Amniotic stem cell (primary cell): ENCODE measurements around the gene DPYD.

Source experiments
- DNase-seq: peaks from one replicate; lab custom pipeline; 2025; lab: John Stamatoyannopoulos, UW

Gene DPYD

DNA sequence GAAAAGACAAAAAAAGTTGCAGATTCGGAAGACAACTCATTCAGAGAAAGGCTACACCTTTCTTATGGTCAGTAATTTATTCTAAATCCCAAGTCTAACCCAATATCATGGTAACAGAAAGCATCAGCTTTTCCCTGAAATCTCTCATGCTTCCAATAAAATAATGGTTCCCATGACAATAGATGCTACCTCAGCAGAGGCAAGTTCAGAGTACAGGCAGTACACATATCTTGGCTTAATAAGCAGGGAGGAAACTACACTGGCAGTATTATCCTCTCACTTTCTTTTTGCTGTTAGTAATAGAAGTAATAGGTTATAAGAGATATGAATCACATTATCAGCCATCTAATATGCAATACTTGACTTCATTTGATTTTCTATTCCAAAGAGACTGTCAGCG is 137.1 kb downstream of the DPYD start:
- DNase-seq: no peak

DNA sequence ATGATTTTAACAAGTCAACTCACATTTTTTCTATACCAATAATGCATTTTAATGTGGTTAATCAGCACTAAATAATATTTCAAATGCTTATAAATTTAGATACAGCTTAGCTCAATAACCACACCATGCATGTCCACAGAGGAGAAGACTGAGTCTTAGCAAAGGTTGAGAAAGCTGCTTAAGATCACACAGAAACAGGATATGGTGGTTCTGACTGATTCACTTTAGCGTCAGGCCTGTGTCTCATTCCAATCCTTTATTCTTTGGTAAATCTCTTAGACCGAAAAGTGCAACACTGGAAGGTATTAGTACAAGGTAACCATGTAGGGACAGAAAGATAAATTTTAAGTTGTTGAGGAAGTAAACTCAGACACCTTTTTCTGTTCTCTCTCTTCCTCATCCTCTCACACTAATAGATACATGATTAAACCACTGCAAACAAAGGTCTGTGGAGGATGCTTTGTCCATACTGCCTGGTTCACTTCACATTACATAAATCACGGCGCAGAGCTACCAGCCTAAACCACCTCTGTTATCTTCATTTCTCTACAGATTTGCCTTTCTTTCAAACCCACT is 139.0 kb downstream of the DPYD start:
- DNase-seq: no peak

DNA sequence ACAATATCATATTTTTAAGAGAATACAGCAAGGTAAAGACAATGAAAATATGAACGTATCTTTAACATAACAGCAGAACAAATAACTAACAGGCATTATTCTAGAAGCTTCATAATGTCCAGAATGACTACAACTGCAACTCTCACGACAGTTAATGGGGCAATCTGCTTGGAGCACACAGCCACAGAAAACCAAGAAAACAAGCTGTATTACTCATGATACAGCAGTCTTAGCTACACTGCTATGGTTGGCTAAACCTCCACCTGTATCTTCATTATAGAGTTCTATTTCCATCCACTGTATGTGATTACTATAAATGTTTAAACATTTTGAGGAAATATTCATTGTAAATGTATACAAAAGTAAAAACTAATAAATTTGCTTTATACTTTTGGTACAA is 139.9 kb downstream of the DPYD start:
- DNase-seq: no peak

DNA sequence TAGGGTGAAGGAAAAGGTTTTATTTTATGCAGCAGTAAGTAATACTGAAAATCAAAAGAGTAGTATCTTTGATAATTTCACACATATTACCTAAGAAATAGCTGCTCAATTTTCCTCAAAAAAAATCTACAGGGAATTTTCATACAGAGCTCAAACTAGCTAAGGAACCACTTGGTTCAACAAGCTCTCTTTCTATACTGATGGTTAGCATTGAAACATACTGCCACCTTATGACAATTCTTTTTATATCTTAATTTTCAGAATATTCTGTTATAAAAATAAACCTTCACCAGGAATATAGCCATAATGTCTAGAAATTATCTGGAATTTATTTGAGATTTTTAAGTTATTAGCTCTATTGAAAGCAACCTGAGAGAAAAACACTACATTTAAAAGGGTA is 142.1 kb downstream of the DPYD start:
- no peak for DNase-seq

DNA sequence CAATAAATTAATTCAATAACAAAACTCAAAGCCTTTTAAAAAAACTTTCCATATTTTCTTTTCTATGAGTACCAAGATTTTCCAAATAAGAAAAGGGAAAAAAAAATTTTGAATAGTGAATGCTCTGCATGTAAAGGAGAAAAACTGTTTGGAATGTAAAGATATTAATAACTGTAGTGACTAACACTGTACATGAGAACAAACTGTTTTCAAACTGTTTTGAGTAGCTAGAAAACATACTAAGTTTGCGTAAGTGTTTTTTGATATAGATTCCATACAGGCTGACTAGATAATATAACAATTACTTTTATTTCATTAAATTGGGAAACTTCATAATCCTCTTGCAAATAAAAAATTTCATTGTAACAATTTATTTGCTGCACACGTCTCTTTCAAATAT is 150.5 kb downstream of the DPYD start:
- DNase-seq: no peak

DNA sequence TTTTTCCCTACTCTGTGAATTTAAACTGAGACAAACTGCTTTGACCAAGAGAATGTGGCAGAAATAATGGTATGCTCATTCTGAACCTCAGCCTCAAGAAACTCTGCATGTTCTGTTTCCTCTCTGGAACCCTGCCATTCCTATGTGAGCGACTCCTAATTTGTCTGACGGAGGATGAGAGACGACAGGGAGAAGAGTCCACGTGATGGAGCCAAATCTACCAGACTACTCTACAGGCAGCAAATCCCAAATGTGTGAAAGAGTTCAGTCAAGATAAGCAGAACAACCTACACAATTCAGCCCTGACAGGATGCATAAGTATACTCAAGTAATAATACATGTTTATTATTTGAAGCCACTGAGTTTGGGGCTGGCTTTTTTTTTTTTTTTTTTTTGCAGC is 153.5 kb downstream of the DPYD start:
- no peak for DNase-seq

DNA sequence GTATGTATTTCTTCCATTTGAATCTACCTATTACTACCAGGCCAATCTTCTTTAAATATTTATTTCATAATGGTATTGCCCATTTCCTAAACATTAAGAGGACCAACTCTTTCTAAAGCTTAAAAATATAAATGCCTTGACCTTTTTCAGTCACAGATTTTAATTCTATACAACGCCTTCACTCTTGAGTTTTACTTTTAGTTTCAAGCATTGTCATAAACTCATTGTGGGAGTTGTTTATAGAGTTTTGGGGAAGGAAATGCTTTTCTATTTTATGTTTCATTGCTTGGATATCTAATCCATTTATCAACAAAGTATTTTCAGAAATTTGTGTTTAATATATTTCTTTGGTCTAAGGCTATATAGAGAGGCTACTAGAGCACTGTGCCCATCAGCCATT is 155.8 kb downstream of the DPYD start:
- DNase-seq: no peak

DNA sequence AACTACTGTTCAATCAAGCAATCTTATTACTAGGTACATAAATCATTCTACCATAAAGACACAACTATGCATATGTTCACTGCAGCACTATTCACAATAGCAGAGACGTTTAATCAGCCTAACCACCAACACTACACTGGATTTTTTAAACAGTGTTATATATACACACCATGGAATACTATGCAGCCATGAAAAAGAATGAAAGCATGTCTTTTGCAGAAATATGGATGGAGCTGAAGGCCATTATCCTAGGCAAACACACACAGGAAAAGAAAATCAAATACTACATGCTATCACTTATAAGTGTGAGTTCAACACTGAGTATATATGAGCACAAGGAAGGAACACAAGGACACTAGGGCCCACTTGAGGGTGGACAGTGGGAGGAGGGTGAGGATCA is 159.2 kb downstream of the DPYD start:
- DNase-seq: no peak

DNA sequence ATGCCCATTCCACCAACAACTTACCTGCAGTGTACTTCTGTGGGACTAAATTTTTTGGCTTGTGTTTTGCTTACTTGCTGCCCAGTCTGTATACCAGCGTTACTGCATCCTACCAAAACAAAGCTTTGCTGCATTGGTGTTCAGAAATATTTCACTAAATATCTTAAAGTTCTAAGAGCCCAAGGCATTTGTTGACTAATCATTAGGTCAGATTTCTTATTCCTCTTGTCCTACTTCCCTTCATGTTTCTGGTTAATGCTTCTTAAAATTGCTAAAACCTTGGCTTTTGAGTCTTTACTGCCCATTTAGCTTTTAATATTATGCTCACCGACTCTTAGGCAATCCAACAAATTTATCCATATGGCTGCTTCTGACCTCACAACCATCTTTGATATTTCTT is 161.8 kb downstream of the DPYD start:
- DNase-seq: no peak

DNA sequence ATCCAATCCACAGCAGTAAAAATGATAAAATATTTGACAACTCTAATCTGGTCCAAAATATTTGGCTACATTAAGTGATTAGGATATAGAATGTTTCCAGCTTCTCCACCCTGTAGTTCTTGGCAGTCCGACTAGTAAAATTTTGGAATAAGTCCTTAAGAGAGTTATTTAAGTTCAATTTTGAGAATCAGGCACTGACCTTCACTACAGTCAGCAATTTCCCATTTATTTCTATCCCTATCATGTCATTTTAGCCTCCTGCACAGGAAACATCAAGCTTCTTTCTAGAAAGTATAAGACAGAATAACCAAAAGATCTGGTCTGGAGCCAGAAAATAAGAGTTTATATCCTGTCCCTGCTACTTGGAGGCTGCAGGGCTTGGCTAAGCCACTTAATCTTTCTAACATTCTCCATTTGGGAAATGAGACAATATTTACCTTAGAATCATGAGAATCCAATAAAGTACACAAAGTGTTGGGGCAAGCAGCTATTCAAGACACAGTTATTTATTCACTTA is 162.2 kb downstream of the DPYD start:
- no peak for DNase-seq

DNA sequence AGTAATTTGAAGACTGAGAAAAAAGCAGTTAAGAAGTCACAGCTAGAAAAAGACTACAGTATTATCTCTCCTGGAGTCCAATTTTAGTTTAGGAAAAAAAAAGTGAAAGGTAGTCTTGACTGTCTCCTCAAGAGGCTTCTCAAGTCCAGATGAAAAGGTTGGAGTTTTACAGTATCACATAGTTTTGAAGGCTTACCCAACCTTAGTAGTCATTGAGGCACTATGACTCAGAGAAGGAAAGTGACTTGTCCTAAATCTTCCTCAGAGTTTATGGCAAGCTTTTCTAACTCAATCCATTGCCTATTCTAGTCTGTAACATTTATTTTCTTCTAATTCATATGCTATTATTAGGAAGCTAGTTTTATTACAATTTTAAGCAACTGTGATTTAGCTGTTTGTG is 174.9 kb downstream of the DPYD start:
- DNase-seq: no peak

DNA sequence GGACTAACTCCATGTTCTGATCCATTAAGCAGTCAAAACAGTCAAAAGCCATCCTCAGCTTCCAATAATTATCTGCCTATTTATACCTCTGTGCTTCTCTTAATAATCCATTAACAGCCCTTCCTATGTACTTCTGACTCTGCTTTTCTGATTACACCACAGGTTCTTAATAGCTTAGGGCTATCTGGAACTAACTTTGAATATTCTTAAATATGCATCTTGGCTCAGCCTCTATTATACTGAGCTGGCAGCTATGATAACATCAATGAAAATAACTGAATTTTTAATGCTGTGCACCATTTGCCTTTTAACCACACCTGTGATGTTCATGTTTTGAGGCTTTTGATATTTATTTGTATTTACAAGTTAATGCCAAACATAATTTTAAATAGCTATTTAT is 175.9 kb downstream of the DPYD start:
- DNase-seq: no peak

DNA sequence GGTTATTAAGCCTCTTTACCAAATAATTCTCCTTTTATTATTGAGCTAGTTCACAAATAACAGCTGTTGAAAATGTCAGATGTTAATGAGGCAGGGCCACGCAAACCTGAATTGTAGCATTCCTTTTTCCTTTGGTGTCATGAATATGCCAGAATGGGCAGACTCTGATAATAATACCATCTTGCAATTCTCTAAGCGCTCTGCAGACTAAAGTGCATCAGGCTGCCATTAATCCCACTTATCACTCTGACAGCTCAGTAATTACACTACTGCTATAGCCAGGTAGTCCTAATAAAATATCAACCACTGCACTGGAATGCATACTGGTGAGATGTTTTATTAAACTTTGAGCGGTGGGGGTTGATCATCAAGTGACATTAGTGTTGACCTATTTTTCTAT is 177.7 kb downstream of the DPYD start:
- DNase-seq: no peak

DNA sequence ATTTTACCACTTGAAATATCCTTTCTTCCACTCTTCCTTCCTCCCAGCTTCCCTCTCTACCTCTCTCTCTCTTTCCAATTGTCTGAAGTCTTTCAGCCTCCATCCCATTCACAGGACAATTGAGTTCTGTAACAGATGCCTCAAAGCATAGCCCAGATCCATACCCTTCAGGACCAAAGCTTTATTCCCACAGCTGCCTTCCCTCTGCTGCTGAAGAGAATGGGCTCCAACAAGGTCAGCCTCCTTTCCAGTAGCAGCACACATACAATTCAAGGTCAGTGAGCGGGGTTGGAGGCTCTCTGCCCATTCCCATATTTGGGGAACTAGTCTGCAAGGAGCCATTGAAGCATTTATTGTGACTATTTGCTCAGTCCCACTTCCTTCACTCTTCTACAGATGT is 179.9 kb downstream of the DPYD start:
- no peak for DNase-seq

DNA sequence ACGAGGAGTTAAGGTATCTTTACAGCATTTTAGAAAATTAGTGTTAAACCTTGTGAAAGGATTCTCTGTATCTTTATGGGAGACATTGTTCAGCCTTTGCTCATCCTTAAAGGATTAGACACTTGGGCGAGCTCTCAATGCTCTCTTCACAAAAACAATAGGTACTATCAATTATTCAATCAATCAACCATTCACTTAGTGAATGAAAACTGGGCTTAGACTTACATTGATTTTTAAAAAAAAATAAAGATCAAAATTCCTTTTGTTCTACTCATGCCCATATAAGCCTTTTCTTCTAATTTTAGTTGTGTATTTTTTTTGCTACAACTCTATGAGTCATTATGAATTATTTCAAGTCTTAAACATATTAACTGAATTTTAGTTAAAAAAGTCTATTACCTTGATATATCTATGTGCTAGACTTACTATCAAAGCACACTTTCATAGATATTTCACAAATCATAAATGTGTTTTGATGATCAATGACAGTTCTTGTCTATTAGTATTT is 181.2 kb downstream of the DPYD start:
- no peak for DNase-seq

DNA sequence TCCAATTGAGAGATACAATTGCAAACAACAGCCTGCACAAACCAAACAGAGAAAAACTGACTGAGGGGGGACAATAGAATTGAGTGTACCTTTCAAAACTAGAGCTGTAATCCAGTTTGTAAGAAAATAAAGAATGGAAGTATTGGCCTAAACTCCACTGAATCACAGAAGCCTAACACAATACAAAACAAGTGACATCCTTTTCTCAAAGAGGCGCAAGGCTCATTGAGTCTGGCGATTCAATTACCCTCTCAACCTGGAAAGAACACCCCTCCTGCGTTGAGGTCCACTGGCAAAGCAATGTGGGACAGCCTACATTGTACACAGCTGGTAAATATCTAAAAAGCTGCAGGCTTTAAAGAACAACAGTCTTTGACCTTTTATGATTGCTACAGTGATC is 182.6 kb downstream of the DPYD start:
- no peak for DNase-seq

DNA sequence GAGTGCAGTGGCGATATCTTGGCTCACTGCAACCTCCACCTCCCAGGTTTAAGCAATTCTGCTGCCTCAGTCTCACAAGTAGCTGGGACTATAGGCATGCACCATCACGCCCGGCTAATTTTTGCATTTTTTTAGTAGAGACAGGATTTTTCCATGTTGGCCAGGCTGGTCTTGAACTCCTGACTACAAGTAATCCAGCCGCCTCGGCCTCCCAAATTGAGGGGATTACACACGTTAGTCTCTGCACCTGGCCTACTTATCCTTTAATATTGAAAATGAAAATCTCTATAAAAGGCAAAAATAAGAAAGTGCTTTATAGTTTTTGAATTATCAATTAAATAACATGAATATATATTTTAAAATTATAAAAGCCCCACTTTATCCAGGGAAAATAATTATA is 190.6 kb downstream of the DPYD start:
- no peak for DNase-seq

DNA sequence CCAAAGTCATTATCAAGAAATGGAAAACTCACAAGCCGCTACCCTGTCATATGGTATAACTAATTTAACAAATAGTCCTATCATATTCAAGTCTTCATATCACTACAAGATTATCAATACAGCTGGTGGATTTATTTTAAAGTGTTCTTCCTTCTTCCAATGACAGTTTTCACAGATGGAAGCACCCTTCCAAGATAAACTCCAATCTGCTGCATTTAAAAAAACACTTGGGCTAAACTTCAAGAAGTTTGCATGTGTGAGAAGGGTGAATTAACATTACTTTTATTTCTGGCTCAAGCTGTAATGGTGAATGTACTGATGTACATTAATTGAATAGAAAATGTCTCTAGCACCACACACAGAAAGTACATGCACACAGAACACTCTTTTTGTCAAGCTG is 192.4 kb downstream of the DPYD start:
- no peak for DNase-seq

DNA sequence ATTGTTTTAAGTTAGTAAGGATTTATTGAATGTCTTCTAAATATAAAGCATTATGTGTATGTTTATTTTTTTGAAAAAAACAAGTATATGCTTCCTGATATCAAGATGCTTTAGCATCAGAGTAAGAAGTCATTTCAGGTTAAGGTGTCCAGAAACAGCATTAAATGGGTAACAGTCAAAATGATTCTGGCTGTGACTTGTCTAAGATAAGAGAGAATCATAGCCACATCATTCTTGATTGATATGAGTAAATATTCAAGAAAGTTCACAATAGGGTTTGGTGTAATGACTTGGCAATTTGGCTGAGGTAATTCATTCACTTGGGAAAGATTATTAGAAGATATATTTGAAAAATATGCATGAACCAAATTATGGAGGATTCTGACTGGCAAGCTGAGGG is 193.8 kb downstream of the DPYD start:
- DNase-seq: no peak

DNA sequence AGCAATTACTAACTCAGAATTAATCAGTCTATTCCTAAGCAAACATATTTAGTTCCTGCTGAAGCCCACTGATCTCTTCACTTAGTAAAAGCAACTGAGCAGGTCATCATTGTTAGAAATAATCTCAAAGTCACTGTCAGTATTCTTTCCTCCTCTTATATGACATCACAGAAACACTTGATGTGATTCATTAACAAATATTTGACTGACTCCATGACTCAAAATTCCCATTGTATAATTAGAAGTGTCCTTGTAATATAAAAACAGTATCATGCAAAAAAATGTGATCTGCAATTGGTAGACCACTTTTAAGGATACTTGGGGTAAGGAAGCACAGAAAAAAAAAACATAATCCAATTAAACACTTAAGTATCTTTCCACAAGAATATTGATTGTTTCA is 194.4 kb downstream of the DPYD start:
- no peak for DNase-seq

DNA sequence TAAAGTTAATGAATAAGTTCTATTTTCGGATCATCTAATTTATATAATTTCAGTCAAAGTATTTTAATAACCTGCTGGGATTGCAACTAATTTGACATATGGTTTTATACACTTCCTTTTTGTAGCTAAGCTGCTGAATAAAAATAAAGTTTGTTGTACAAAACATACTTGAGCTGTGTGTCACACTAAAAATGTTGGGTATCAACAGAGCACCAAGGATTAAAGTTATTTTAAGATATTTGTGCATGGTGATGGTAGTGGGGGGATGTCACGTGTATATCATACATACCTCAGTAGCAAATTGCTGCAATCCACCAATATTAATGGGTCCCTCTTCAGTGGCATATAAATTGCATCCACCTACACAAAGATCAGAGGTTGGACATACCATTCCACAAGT is 199.6 kb downstream of the DPYD start:
- no peak for DNase-seq

DNA sequence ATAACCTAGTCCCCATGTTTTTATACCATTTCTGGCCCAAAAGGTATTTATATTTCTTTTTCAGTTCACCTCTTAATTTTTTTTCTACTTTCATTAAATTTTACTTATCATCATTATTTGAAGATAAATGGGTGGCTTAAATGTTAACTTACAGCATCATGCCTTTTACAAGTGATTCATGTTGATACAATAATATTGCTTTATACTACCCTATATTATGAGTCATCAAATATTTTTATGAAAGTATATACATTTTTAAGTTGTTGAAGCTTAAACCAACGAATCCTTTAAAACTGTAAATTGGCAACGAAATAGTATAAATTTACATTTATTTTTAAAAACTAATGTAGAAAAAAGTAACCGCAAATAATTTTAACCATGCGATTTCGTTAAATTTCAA is 207.9 kb downstream of the DPYD start:
- DNase-seq: no peak

DNA sequence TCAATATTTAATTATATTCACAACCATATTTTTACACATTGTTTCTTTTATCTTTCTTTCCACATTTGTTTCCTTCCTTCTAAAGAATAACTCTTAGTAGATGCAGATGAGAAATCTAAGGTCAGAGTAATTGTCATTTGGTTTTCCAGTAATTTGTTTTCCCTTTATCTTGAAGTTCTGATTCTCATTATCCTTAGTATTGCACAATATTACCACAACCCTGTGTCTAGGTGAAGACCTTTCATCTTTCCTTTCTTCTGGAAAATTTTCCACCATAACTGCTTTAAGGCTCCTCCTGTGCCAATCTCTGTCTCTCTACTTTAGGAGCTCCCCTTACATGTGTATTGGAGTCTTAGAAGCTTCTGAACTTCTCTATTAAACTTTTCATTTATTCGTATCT is 209.0 kb downstream of the DPYD start:
- DNase-seq: no peak

DNA sequence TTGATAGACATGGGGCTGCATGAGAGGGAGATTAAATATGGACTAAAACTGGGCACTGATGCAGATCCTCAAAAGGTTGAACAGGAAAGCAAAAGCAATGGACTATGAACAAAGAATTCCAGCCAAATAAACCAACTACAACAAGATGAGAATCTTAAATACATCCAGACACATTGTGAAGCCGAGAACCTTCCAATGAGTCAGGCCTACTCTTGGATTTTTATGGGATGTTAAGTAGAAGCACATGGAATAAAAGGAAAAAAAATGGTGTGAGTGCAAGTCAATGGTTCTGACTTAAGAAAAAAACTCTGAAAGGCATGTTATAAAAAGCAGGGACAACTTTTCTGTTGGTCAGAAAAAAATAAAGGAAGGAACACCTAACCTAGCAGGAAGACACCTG is 227.2 kb downstream of the DPYD start:
- no peak for DNase-seq

DNA sequence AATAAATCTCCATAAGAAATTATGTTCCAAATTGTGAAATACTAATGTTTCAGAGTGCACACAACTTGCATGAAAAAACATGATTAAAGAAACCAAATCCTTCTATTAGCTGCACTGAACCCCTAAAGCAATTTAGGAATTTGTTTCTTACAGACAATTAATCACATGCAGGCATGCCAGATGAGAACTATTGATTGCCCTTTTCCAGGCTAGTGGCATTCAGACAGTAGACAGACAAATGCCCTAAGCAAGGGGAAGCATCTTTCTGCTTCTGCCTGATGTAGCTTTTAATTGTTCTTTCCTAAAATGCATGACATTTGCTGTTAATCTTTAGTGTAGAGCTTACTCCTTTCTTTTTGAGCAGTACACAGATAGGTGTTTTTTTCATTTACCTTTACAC is 229.5 kb downstream of the DPYD start:
- no peak for DNase-seq
